Gastroesophageal sphincter (tissue), 4 donors: ENCODE measurements around the gene CUX1. TPM values are rescaled to one million over a fixed set of nuclear protein-coding genes. Genes with fewer than 3 reads are reported as not detected.

Experiments
- ATAC-seq: fragments of 150-250 bp; one replicate; pipeline ENCODE4 v1.9.1; 2016; ENCODE audit warnings: mild to moderate bottlenecking, moderate library complexity
- H3K27ac ChIP-seq, 4 donors: fragments of 200-600 bp; sonication (generic) in 3 of 4; 1 replicate in 3 of 4; 2 replicates in 1 of 4; pipeline ENCODE4 v1.5.1; 2016 to 2019
- H3K27me3 ChIP-seq: fragments of 200-600 bp; sonication (generic); one replicate; pipeline ENCODE4 v1.5.1; 2019
- H3K36me3 ChIP-seq, 2 donors: fragments of 200-600 bp; sonication (generic); one replicate each; pipeline ENCODE4 v1.5.1; 2019; ENCODE audit warnings: control low read depth in 1 of 2
- H3K4me1 ChIP-seq, 3 donors: fragments of 200-600 bp; sonication (generic); 1 replicate in 2 of 3; 2 replicates in 1 of 3; pipeline ENCODE4 v1.5.1; 2016 to 2019; ENCODE audit warnings: control low read depth in 2 of 3
- H3K4me3 ChIP-seq, 2 donors: fragments of 200-600 bp; sonication (generic); one replicate each; pipeline ENCODE4 v1.5.1; 2019; ENCODE audit warnings: mild to moderate bottlenecking in 1 of 2, moderate library complexity in 1 of 2
- H3K9me3 ChIP-seq, 3 donors: fragments of 200-600 bp; sonication (generic); one replicate each; pipeline ENCODE4 v1.5.1; 2017 to 2019; ENCODE audit warnings: control low read depth in 2 of 3
- CTCF ChIP-seq, 4 experiments: fragments of 200-600 bp in 2 of 4; fragments of 450-650 bp in 2 of 4; sonication (generic) in 1 of 4; IDR thresholded peaks; one replicate each; pipeline ENCODE4 v1.5.1; 2017 to 2019; ENCODE audit warnings: antibody characterized with exemption in 4 of 4, mild to moderate bottlenecking in 2 of 4, moderate library complexity in 2 of 4
- EP300 ChIP-seq: sonication (generic); formaldehyde crosslinking; IDR thresholded peaks from one replicate; pipeline ENCODE4 v1.6.1; 2017; ENCODE audit warnings: antibody characterized with exemption, mild to moderate bottlenecking
- POLR2A ChIP-seq, 2 donors: fragments of 450-650 bp; IDR thresholded peaks; one replicate each; pipeline ENCODE4 v1.6.1; 2017; ENCODE audit warnings: antibody characterized with exemption in 2 of 2, mild to moderate bottlenecking in 2 of 2, moderate library complexity in 1 of 2
- POLR2AphosphoS5 ChIP-seq: sonication (generic); formaldehyde crosslinking; IDR thresholded peaks from one replicate; pipeline ENCODE4 v1.6.1; 2017; ENCODE audit warnings: antibody characterized with exemption
- whole genome bisulfite sequencing, 2 donors: methylation state at CpG; one replicate each; pipeline ENCODE4 v1.1.5; 2018; ENCODE audit warnings: low coverage in 1 of 2; 5-methylcytosine and 5-hydroxymethylcytosine counted together
- total RNA-seq, 4 donors: library from RNA; depleted of rRNA; stranded (reverse); fragments of >200 nt; gene quantifications; one replicate each; pipeline ENCODE4 v1.1.0, GENCODE V29; 2016

Gene CUX1
- total RNA-seq, 4 donors from 2014 or later, result 84.4 to 134 (median 110) TPM

GRCh38 chr7:102215256-102215655, 397.8 kb downstream of the CUX1 start:
- Histone ChIP-seq H3K9me3 (no peaks in the 10 kb centered on the region), H3K4me3 (no peak overlapping the region), H3K36me3 (peaks cover 0 to 53% of the 10 kb centered on the region in 2 donors), H3K27me3 (no peaks in the 10 kb centered on the region), H3K27ac (no peak overlapping the region), H3K4me1 (no peaks in the 10 kb centered on the region)
- 49 to 74% methylated on average over 5 to 7 of the region's 7 CpGs for WGBS, 2 donors
- TF ChIP-seq POLR2A (IDR thresholded peaks at IDR 0.05) (no peak), EP300 (no peak), CTCF (IDR thresholded peaks at IDR 0.05) (no peak), POLR2AphosphoS5 (no peak)
- no peak for ATAC-seq

- 100% methylated on average over 1 of the region's 11 CpGs; no CpG with 5 or more reads in 1 of the 2 donors for WGBS, 2 donors
- no peaks in the 10 kb centered on the region for H3K9me3 ChIP-seq
- no peaks in the 10 kb centered on the region for H3K4me1 ChIP-seq
- no peak for TF ChIP-seq POLR2AphosphoS5
- no peak for TF ChIP-seq POLR2A (IDR thresholded peaks at IDR 0.05)
- TF ChIP-seq CTCF (IDR thresholded peaks at IDR 0.05), result no peak
- no peak for TF ChIP-seq EP300
- no peaks in the 10 kb centered on the region for H3K27me3 ChIP-seq
- no peak overlapping the region for H3K4me3 ChIP-seq
- peaks cover 0 to 49% of the 10 kb centered on the region in 2 donors for H3K36me3 ChIP-seq
- ATAC-seq, result no peak
- H3K27ac ChIP-seq, result no peak overlapping the region
Measured at GRCh38 chr7:102215711-102216110, 398.3 kb downstream of the CUX1 start.

GRCh38 chr7:102216573-102217314, 399.3 kb downstream of the CUX1 start:
- H3K4me1 ChIP-seq, result no peaks in the 10 kb centered on the region
- ATAC-seq, result no peak
- H3K36me3 ChIP-seq, result peaks cover 0 to 39% of the 10 kb centered on the region in 2 donors
- H3K9me3 ChIP-seq, result no peaks in the 10 kb centered on the region
- 82 to 96% methylated on average over 8 of the region's 8 CpGs for WGBS, 2 donors
- TF ChIP-seq POLR2A (IDR thresholded peaks at IDR 0.05) (no peak), EP300 (no peak), POLR2AphosphoS5 (no peak), CTCF (IDR thresholded peaks at IDR 0.05) (no peak)
- no peaks in the 10 kb centered on the region for H3K27me3 ChIP-seq
- no peak overlapping the region for H3K4me3 ChIP-seq
- no peak overlapping the region for H3K27ac ChIP-seq

- Histone ChIP-seq H3K4me3 (no peak overlapping the region), H3K4me1 (no peaks in the 10 kb centered on the region), H3K27me3 (no peaks in the 10 kb centered on the region), H3K9me3 (no peaks in the 10 kb centered on the region), H3K27ac (no peak overlapping the region), H3K36me3 (peaks cover 0 to 28% of the 10 kb centered on the region in 2 donors)
- ATAC-seq, result no peak
- TF ChIP-seq EP300, result no peak
- 90 to 91% methylated on average over 9 to 13 of the region's 14 CpGs for WGBS, 2 donors
Measured at GRCh38 chr7:102220229-102220850, 402.9 kb downstream of the CUX1 start.

GRCh38 chr7:102220960-102221800, 403.8 kb downstream of the CUX1 start:
- WGBS, 2 donors, result 72 to 85% methylated on average over 13 to 16 of the region's 20 CpGs
- Histone ChIP-seq H3K9me3 (no peaks in the 10 kb centered on the region), H3K27ac (no peak overlapping the region), H3K4me3 (no peak overlapping the region), H3K36me3 (peaks cover 0 to 29% of the 10 kb centered on the region in 2 donors), H3K4me1 (no peaks in the 10 kb centered on the region), H3K27me3 (no peaks in the 10 kb centered on the region)
- ATAC-seq, result no peak
- TF ChIP-seq EP300 (no peak), CTCF (IDR thresholded peaks at IDR 0.05) (no peak)
